Cardiac atrium fibroblast (primary cell): Measurements from ENCODE around the gene EGLN3. TPM values are rescaled to one million over a fixed set of nuclear protein-coding genes. Genes with fewer than 3 reads are reported as not detected.

Source experiments
- total RNA-seq: library from RNA; depleted of rRNA; stranded (reverse); fragments of >200 nt; gene quantifications from 2 replicates; pipeline ENCODE4 v1.2.3, GENCODE V29; 2015

Gene EGLN3
- total RNA-seq, result 12.3 and 17.7 TPM in 2 replicates

GRCh38 chr14:33950320-33951182 is at the start of gene EGLN3:
TSS of gene EGLN3 (minus strand) at chr14:33951074. CDS start at chr14:33950752, 322 bp downstream.

